ENCODE measurements around the gene UBE2QL1.

DNA sequence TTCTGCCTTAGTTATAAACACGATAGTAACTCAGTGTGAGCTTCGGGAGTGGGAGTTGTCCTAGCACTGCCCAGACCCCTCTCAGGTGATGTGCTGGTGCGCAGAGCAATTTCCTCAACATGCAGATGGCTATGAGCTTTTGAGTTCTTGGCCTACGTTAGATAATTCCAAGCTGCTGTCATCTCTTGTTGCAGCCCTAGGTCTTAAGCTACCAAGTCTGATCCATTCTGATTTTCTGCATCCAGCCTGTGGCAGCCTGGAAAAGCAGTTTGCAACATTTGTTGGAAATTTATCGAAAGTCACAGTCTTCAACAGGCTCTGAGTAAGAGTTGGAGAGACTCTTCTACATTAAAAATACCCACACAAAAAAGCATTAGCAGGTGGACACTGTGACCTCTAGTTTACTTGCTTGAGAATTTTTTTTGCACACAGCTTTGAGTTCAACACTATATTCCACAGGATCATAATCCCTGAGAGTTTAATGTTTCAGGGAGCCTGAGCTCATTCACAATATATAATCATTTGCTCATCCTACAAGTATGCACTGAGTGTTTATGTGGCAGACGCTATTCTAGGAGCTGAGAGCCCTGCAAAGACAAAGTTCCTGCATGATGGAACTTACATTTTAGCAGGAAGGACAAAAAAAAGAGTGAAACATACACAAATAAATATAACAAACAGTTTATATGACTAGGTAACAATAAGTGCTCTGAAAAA is 91.6 kb downstream of the UBE2QL1 start:
- TF ChIP-seq, protein P1, sequence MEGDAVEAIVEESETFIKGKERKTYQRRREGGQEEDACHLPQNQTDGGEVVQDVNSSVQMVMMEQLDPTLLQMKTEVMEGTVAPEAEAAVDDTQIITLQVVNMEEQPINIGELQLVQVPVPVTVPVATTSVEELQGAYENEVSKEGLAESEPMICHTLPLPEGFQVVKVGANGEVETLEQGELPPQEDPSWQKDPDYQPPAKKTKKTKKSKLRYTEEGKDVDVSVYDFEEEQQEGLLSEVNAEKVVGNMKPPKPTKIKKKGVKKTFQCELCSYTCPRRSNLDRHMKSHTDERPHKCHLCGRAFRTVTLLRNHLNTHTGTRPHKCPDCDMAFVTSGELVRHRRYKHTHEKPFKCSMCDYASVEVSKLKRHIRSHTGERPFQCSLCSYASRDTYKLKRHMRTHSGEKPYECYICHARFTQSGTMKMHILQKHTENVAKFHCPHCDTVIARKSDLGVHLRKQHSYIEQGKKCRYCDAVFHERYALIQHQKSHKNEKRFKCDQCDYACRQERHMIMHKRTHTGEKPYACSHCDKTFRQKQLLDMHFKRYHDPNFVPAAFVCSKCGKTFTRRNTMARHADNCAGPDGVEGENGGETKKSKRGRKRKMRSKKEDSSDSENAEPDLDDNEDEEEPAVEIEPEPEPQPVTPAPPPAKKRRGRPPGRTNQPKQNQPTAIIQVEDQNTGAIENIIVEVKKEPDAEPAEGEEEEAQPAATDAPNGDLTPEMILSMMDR (IDR thresholded peaks at IDR 0.05; ENCODE audit: low read length): no peak
- TF ChIP-seq EZH2 (IDR thresholded peaks at IDR 0.05; ENCODE audit: borderline replicate concordance, low read length): no peak

Data from OCI-LY1 (cell line).